Smooth muscle cell (in vitro differentiated cells): Measurements from ENCODE around the gene KMO. TPM values are rescaled to one million over a fixed set of nuclear protein-coding genes. Genes with fewer than 3 reads are reported as not detected.
A peak's percentile ranks its signal among the peaks of the same experiment; 100 is the strongest.

Source experiments
- DNase-seq: peaks from one replicate; lab custom pipeline; 2025; ENCODE audit not compliant: unreplicated experiment; lab: John Stamatoyannopoulos, UW
- H2AFZ ChIP-seq: fragments of 200-600 bp; sonication (generic); 2 replicates; pipeline ENCODE4 v1.6.0; 2016; ENCODE audit warnings: antibody characterized with exemption, low read depth, mild to moderate bottlenecking
- H3F3A ChIP-seq: fragments of 200-600 bp; sonication (generic); 2 replicates; pipeline ENCODE4 v1.6.0; 2017; ENCODE audit warnings: antibody characterized with exemption, low read depth
- H3K27ac ChIP-seq: fragments of 200-600 bp; sonication (generic); 2 replicates; pipeline ENCODE4 v1.5.1; 2016; ENCODE audit warnings: low read depth, mild to moderate bottlenecking
- H3K27me3 ChIP-seq: fragments of 200-600 bp; sonication (generic); 2 replicates; pipeline ENCODE4 v1.6.1; 2016; ENCODE audit warnings: low read depth, mild to moderate bottlenecking
- H3K36me3 ChIP-seq: fragments of 200-600 bp; sonication (generic); 2 replicates; pipeline ENCODE4 v1.5.1; 2016; ENCODE audit warnings: low read depth
- H3K4me1 ChIP-seq: fragments of 200-600 bp; sonication (generic); 2 replicates; pipeline ENCODE4 v1.5.1; 2016; ENCODE audit warnings: low read depth
- H3K4me2 ChIP-seq: fragments of 200-600 bp; sonication (generic); 2 replicates; pipeline ENCODE4 v1.6.0; 2016; ENCODE audit warnings: mild to moderate bottlenecking
- H3K4me3 ChIP-seq: fragments of 200-600 bp; sonication (generic); 2 replicates; pipeline ENCODE4 v1.5.1; 2016; ENCODE audit warnings: mild to moderate bottlenecking
- H3K79me2 ChIP-seq: fragments of 200-600 bp; sonication (generic); 2 replicates; pipeline ENCODE4 v1.6.0; 2016; ENCODE audit warnings: low read depth, mild to moderate bottlenecking
- H3K9ac ChIP-seq: fragments of 200-600 bp; sonication (generic); 2 replicates; pipeline ENCODE4 v1.6.0; 2016; ENCODE audit warnings: low read depth
- H3K9me3 ChIP-seq: fragments of 200-600 bp; sonication (generic); replicated peaks from 2 replicates; pipeline ENCODE4 v1.5.1; 2016; ENCODE audit warnings: low read depth
- H4K20me1 ChIP-seq: fragments of 200-600 bp; sonication (generic); 2 replicates; pipeline ENCODE4 v1.6.0; 2016; ENCODE audit warnings: low read depth
- WGBS: methylation state at CpG from one replicate; pipeline ENCODE4 v1.1.7; 2016; ENCODE audit warnings: low lambda C conversion rate; 5-methylcytosine and 5-hydroxymethylcytosine counted together
- polyA plus RNA-seq: library from polyadenylated mRNA; unstranded; fragments of >200 nt; fragmentation: Nextera tagmentation; extraction: Ambion mirVana; gene quantifications from 2 replicates; pipeline ENCODE4 v1.2.1, GENCODE V29; 2016
- total RNA-seq: library from RNA; depleted of rRNA; stranded (reverse); fragments of >200 nt; gene quantifications from 2 replicates; pipeline ENCODE4 v1.2.3, GENCODE V29; 2014
- TF ChIP-seq, protein P1 (sequence below): fragments of 200-600 bp; sonication (generic); IDR thresholded peaks from 2 replicates; pipeline ENCODE4 v1.5.1; 2017; ENCODE audit warnings: borderline replicate concordance, mild to moderate bottlenecking, antibody characterized with exemption; ENCODE audit not compliant: insufficient read depth, poor library complexity, severe bottlenecking

Gene KMO
- total and polyA plus RNA-seq, 2 experiments from 2014 or later = 0.09 TPM

DNA sequence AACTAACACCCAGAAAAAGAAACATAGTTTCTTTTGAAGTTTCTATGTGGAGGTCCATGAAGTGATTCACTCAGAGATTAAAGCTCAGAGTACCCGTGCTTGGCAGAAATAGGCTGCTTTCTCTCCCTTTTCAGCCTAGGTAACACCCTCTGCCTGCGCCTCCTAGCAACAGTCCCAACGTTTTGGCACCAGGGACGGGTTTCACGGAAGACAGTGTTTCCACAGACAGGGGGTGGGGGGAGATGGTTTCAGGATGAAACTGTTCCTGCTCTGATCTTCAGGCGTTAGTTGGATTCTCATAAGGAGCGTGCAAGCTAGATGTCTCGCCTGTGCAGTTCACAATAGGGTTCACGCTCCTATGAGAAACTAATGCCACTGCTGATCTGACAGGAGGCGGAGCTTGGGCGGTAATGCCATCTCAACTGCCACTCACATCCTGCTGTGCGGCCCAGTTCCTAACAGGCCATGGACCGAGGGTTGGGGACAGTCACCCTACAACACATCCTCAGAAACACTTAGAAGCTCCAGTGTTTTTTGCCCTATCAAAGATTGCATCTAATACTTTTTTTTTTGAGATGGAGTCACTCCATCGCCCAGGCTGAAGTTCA lies 54.8 kb downstream of the KMO start:
- no peak overlapping the region for H2AFZ ChIP-seq
- no peak overlapping the region for H3K27ac ChIP-seq
- no peak overlapping the region for H3K4me2 ChIP-seq

DNA sequence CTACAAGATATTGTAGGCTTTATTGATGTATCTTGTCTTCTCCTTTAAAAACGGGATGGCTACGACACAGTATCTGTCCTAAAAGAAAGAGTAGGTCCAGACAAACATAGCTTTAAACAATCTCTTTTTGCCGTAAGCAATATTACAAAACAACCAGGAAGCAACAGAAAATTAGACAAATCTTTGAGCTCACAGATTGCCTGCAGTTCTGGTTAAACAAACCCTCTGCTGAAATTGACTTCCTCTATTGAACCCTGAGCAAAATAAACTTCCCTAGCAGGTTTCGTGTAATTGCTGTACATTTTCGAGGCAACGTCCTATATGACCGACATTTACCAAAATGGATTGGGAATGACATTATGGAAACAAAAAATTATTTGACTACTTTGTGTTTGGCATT lies 57.3 kb downstream of the KMO start:
- Histone ChIP-seq H3K27ac (no peak overlapping the region), H3K27me3 (no peaks in the 10 kb centered on the region), H2AFZ (no peak overlapping the region), H3K9me3 (no peaks in the 10 kb centered on the region), H3K79me2 (no peaks in the 10 kb centered on the region), H4K20me1 (no peaks in the 10 kb centered on the region), H3K4me3 (no peak overlapping the region), H3K4me1 (peaks cover 4% of the 10 kb centered on the region), H3K36me3 (no peaks in the 10 kb centered on the region), H3K4me2 (no peak overlapping the region), H3F3A (peaks cover 3% of the 10 kb centered on the region), H3K9ac (no peak overlapping the region)
- WGBS = 89% methylated on average over 7 of the region's 7 CpGs
- no peak for DNase-seq
- TF ChIP-seq, protein P1, sequence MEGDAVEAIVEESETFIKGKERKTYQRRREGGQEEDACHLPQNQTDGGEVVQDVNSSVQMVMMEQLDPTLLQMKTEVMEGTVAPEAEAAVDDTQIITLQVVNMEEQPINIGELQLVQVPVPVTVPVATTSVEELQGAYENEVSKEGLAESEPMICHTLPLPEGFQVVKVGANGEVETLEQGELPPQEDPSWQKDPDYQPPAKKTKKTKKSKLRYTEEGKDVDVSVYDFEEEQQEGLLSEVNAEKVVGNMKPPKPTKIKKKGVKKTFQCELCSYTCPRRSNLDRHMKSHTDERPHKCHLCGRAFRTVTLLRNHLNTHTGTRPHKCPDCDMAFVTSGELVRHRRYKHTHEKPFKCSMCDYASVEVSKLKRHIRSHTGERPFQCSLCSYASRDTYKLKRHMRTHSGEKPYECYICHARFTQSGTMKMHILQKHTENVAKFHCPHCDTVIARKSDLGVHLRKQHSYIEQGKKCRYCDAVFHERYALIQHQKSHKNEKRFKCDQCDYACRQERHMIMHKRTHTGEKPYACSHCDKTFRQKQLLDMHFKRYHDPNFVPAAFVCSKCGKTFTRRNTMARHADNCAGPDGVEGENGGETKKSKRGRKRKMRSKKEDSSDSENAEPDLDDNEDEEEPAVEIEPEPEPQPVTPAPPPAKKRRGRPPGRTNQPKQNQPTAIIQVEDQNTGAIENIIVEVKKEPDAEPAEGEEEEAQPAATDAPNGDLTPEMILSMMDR = no peak

More for the DNA sequence above, 54.8 kb downstream of the KMO start:
- TF ChIP-seq, protein P1 = no peak
- H4K20me1 ChIP-seq = no peaks in the 10 kb centered on the region
- H3K4me3 ChIP-seq = no peak overlapping the region
- H3K4me1 ChIP-seq = peaks cover 4% of the 10 kb centered on the region
- H3K9me3 ChIP-seq = no peaks in the 10 kb centered on the region
- no peaks in the 10 kb centered on the region for H3K79me2 ChIP-seq
- no peaks in the 10 kb centered on the region for H3K27me3 ChIP-seq
- WGBS = 86% methylated on average over 14 of the region's 14 CpGs
- DNase-seq = no peak
- H3K9ac ChIP-seq = no peak overlapping the region
- H3K36me3 ChIP-seq = no peaks in the 10 kb centered on the region
- peaks cover 3% of the 10 kb centered on the region for H3F3A ChIP-seq

DNA sequence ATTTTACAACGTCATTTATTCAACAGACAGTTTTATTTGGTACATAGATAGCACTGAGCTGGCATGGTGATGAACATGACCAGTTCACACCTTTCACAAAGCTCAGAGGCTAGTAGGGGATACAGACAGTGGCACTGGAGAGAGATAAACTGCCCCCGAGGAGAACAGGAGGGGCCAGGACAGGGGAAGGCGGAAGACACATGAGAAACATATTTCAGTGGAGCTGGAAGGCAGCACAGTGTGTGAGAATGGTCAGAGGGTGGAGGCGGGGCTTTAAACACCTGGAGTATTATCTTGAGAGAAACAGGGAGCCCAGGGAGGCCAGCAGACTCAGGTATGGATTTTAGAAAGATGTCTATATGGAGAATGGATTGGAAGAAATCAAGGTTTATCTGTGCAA lies 58.5 kb downstream of the KMO start:
- H3K9me3 ChIP-seq = no peaks in the 10 kb centered on the region
- peaks cover 3% of the 10 kb centered on the region for H3F3A ChIP-seq
- no peak overlapping the region for H2AFZ ChIP-seq
- H3K27me3 ChIP-seq = no peaks in the 10 kb centered on the region
- peak overlapping the region; percentile 36 for H3K4me2 ChIP-seq
- no peak for DNase-seq
- peak overlapping the region; percentile 43 for H3K9ac ChIP-seq
- TF ChIP-seq, protein P1 = no peak
- no peaks in the 10 kb centered on the region for H3K79me2 ChIP-seq
- no peaks in the 10 kb centered on the region for H3K36me3 ChIP-seq
- peaks cover 4% of the 10 kb centered on the region for H3K4me1 ChIP-seq
- 47% methylated on average over 4 of the region's 4 CpGs for WGBS
- H4K20me1 ChIP-seq = no peaks in the 10 kb centered on the region
- H3K27ac ChIP-seq = peak overlapping the region; percentile 94
- H3K4me3 ChIP-seq = no peak overlapping the region

DNA sequence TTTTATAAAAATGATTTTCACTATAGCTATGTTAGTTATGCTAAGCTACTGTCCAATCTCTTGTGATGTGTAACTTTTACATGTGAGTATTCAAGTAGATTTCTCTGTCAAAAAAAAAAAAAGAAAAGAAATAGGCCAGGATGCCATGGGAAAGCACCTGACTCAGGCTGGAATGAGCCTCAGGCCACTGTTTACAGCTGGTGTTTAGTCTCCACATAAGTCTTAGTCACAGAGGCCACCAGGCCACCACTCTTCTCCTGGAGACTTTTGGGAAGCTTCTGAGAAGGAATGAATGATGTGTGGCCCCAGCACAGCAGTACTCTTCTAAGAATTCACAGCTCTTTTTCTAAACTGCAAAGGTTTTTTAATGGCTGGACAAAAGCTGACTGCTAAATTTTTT lies 59.1 kb downstream of the KMO start:
- Histone ChIP-seq H3K9me3 (no peaks in the 10 kb centered on the region), H3K79me2 (no peaks in the 10 kb centered on the region), H3K4me3 (no peak overlapping the region), H3K27ac (peak overlapping the region; percentile 94), H3K4me1 (peaks cover 4% of the 10 kb centered on the region), H2AFZ (no peak overlapping the region), H3F3A (peaks cover 3% of the 10 kb centered on the region), H3K36me3 (no peaks in the 10 kb centered on the region), H3K9ac (peak overlapping the region; percentile 71), H4K20me1 (no peaks in the 10 kb centered on the region), H3K4me2 (peak overlapping the region; percentile 36), H3K27me3 (no peaks in the 10 kb centered on the region)
- TF ChIP-seq, protein P1 = no peak
- DNase-seq = no peak
